HepG2 (cell line): Measurements from ENCODE around the gene CCDC201. TPM values are rescaled to one million over a fixed set of nuclear protein-coding genes. Genes with fewer than 3 reads are reported as not detected.

Experiments used
- ATAC-seq: fragments of 200-7000 bp; cut with Tn5 transposase; 3 replicates; pipeline ENCODE4 v1.9.1; 2020; ENCODE audit warnings: mild to moderate bottlenecking, moderate library complexity
- BruUV-seq: library from RNA; stranded (reverse); fragments of 400-500 nt; replicated peaks from 2 replicates; lab custom pipeline; 2021; lab: Mats Ljungman, UMichigan
- CTCF ChIA-PET: fragments of 300-600 bp; formaldehyde crosslinking; extraction: SDS; loops from one replicate; lab custom pipeline; 2021; ENCODE audit warnings: low total read pairs, inconsistent platforms, low intra/inter-chr PET ratio; lab: Yijun Ruan, JAX
- POLR2A ChIA-PET: fragments of 350-600 bp; sonication (Branson Sonifier 250); formaldehyde crosslinking; loops from one replicate; lab custom pipeline; 2020; ENCODE audit warnings: antibody characterized with exemption, inconsistent platforms; lab: Yijun Ruan, JAX
- DNase-seq: peaks from one replicate; pipeline ENCODE4 v3.0.0-alpha.2; 2015; ENCODE audit warnings: low spot score
- FAIRE-seq: peaks from 3 replicates; lab custom pipeline; 2011; peaks lifted over from hg19 to GRCh38; lab: Jason Lieb, UNC
- H2AFZ ChIP-seq: one replicate; pipeline ENCODE4 v1.6.1; 2011; ENCODE audit warnings: low read length, inconsistent platforms
- H3K27ac ChIP-seq: fragments of 300-600 bp; 3 replicates; pipeline ENCODE4 v1.8.0; 2011; ENCODE audit warnings: mixed run types, mild to moderate bottlenecking, mixed read lengths, low read length, inconsistent platforms; ENCODE audit not compliant: insufficient read depth; ENCODE audit errors: extremely low read length
- H3K27me3 ChIP-seq, 2 experiments: fragments of 200-600 bp in 1 of 2; 2 replicates in 1 of 2; 3 replicates in 1 of 2; pipeline versions ENCODE4 v1.6.0 to v1.8.0; 2011; ENCODE audit warnings: low read length in 2 of 2, mild to moderate bottlenecking in 2 of 2, moderate library complexity in 2 of 2, inconsistent platforms in 1 of 2; ENCODE audit not compliant: insufficient read depth in 2 of 2, control insufficient read depth in 1 of 2
- H3K36me3 ChIP-seq, 2 experiments: fragments of 200-600 bp in 1 of 2; replicated peaks in 1 of 2; 2 replicates in 1 of 2; 3 replicates in 1 of 2; pipeline versions ENCODE4 v1.5.1 to v1.8.0; 2011; ENCODE audit warnings: low read length in 2 of 2, inconsistent platforms in 1 of 2; ENCODE audit not compliant: insufficient read depth in 2 of 2, control insufficient read depth in 1 of 2
- H3K4me1 ChIP-seq: 2 replicates; pipeline ENCODE4 v1.5.1; 2012; ENCODE audit warnings: low read length, inconsistent platforms; ENCODE audit not compliant: insufficient read depth
- H3K4me2 ChIP-seq: 2 replicates; pipeline ENCODE4 v1.6.0; 2011; ENCODE audit warnings: low read depth, low read length, inconsistent platforms
- H3K4me3 ChIP-seq, 3 experiments: fragments of 200-600 bp in 1 of 3; sonication (generic), shearing (Covaris generic) in 1 of 3; replicated peaks in 1 of 3; 2 replicates each; pipeline ENCODE4 v1.5.1; 2011 to 2016; ENCODE audit warnings: low read length in 3 of 3, inconsistent platforms in 2 of 3, low read depth in 2 of 3, mild to moderate bottlenecking in 2 of 3, control low read depth in 1 of 3, mixed read lengths in 1 of 3; ENCODE audit not compliant: insufficient read depth in 1 of 3
- H3K79me2 ChIP-seq: one replicate; pipeline ENCODE4 v1.6.1; 2011; ENCODE audit warnings: low read length, inconsistent platforms; ENCODE audit not compliant: insufficient read depth
- H3K9ac ChIP-seq: 2 replicates; pipeline ENCODE4 v1.6.0; 2011; ENCODE audit warnings: mild to moderate bottlenecking, low read depth, low read length, inconsistent platforms; ENCODE audit not compliant: insufficient read depth
- H3K9me3 ChIP-seq: 2 replicates; pipeline ENCODE4 v1.5.1; 2012; ENCODE audit warnings: mild to moderate bottlenecking, low read length
- H4K20me1 ChIP-seq: 2 replicates; pipeline ENCODE4 v1.6.0; 2011; ENCODE audit warnings: inconsistent platforms, mild to moderate bottlenecking, low read length, moderate library complexity; ENCODE audit not compliant: insufficient read depth
- FOSL1 ChIP-seq: sonication (generic); formaldehyde crosslinking; IDR thresholded peaks from 2 replicates; pipeline ENCODE4 v1.9.0; 2021; ENCODE audit warnings: missing genetic modification reagents, borderline replicate concordance
- GATA4 ChIP-seq: sonication (generic); IDR thresholded peaks from 2 replicates; pipeline ENCODE4 v1.6.1; 2016; ENCODE audit warnings: antibody characterized with exemption, low read depth, borderline replicate concordance
- HIVEP1 ChIP-seq: sonication (generic); formaldehyde crosslinking; IDR thresholded peaks from 2 replicates; pipeline ENCODE4 v1.4.0; 2020; ENCODE audit warnings: mild to moderate bottlenecking, missing genetic modification reagents
- RFXANK ChIP-seq: IDR thresholded peaks from 2 replicates; pipeline ENCODE4 v1.6.1; 2016
- SOX6 ChIP-seq, 2 experiments: fragments of 450-650 bp in 1 of 2; sonication (generic) in 1 of 2; formaldehyde crosslinking in 1 of 2; IDR thresholded peaks; 2 replicates each; pipeline versions ENCODE4 v1.4.0 to v1.6.1; 2017 to 2020; ENCODE audit warnings: antibody characterized with exemption in 1 of 2, mild to moderate bottlenecking in 1 of 2, missing genetic modification reagents in 1 of 2
- THYN1 ChIP-seq: sonication (generic); formaldehyde crosslinking; IDR thresholded peaks from 2 replicates; pipeline ENCODE4 v1.8.1; 2023; ENCODE audit warnings: low read depth, mild to moderate bottlenecking, moderate library complexity, missing genetic modification reagents, borderline replicate concordance
- XBP1 ChIP-seq: sonication (generic); formaldehyde crosslinking; IDR thresholded peaks from 2 replicates; pipeline ENCODE4 v1.5.0; 2020; ENCODE audit warnings: missing genetic modification reagents
- ZNF296 ChIP-seq: sonication (generic); formaldehyde crosslinking; conservative IDR thresholded peaks from 2 replicates; pipeline ENCODE4 v1.5.0; 2020; ENCODE audit warnings: mild to moderate bottlenecking, missing genetic modification reagents
- ZNF337 ChIP-seq: sonication (generic); formaldehyde crosslinking; IDR thresholded peaks from 2 replicates; pipeline ENCODE4 v1.5.1; 2020; ENCODE audit warnings: missing genetic modification reagents, low read depth, mild to moderate bottlenecking, borderline replicate concordance
- ZNF546 ChIP-seq: sonication (generic); formaldehyde crosslinking; conservative IDR thresholded peaks from 2 replicates; pipeline ENCODE4 v1.8.1; 2023; ENCODE audit warnings: mild to moderate bottlenecking, missing genetic modification reagents
- ZNF550 ChIP-seq: sonication (generic); formaldehyde crosslinking; IDR thresholded peaks from 2 replicates; pipeline ENCODE4 v1.4.0; 2020; ENCODE audit warnings: mild to moderate bottlenecking, missing genetic modification reagents, borderline replicate concordance
- ZNF567 ChIP-seq: sonication (generic); formaldehyde crosslinking; IDR thresholded peaks from 2 replicates; pipeline ENCODE4 v1.8.1; 2023; ENCODE audit warnings: mild to moderate bottlenecking, missing genetic modification reagents, borderline replicate concordance
- ZNF572 ChIP-seq: sonication (generic); formaldehyde crosslinking; IDR thresholded peaks from 2 replicates; pipeline ENCODE4 v1.5.1; 2020; ENCODE audit warnings: mild to moderate bottlenecking, missing genetic modification reagents
- ZNF709 ChIP-seq: sonication (generic); formaldehyde crosslinking; IDR thresholded peaks from 2 replicates; pipeline ENCODE4 v1.5.0; 2020; ENCODE audit warnings: mild to moderate bottlenecking, missing genetic modification reagents
- WGBS: methylation state at CpG from one replicate; pipeline ENCODE4 v1.1.6; 2017; ENCODE audit warnings: low lambda C conversion rate; 5-methylcytosine and 5-hydroxymethylcytosine counted together
- in situ Hi-C: cut with HindIII; loops from 2 replicates; pipeline ENCODE4 v1.10.0; 2017; ENCODE audit warnings: low pct_unique_long_range_greater_than_20kb; ENCODE audit not compliant: extremely low pct_ligation_motif_present
- intact Hi-C: fragments of 100-400 bp; cut with micrococcal nuclease; formaldehyde crosslinking; loops from one replicate; pipeline ENCODE4 v1.10.0; 2022; ENCODE audit not compliant: unreplicated experiment
- polyA plus RNA-seq, 8 experiments: library from polyadenylated mRNA; depleted of rRNA in 3 of 8; stranded (reverse) in 7 of 8; unstranded in 1 of 8; fragments of >200 nt; fragmentation: Illumina TruSeq in 4 of 8; extraction: Trizol in 4 of 8; gene quantifications; 2 replicates each; pipeline versions ENCODE4 v1.2.1 to v1.2.3, GENCODE V29; 2011 to 2016; ENCODE audit warnings: low read depth in 4 of 8, missing spikeins in 1 of 8, mixed read lengths in 1 of 8; ENCODE audit not compliant: insufficient read depth in 1 of 8
- total RNA-seq, 5 experiments: library from RNA; depleted of rRNA; stranded (reverse); fragments of >200 nt; fragmentation: Illumina TruSeq; extraction: Trizol; gene quantifications; 2 replicates each; pipeline ENCODE4 v1.2.3, GENCODE V29; 2016; ENCODE audit warnings: low read depth in 1 of 5
- TF ChIP-seq, protein P1 (sequence below): sonication (generic); formaldehyde crosslinking; conservative IDR thresholded peaks from 2 replicates; pipeline ENCODE4 v1.4.0; 2020; ENCODE audit warnings: missing genetic modification reagents
- TF ChIP-seq, protein P2 (sequence below): sonication (generic); formaldehyde crosslinking; IDR thresholded peaks from 2 replicates; pipeline ENCODE4 v1.4.0; 2020; ENCODE audit warnings: missing genetic modification reagents
- TF ChIP-seq, protein P3 (sequence below): sonication (generic); formaldehyde crosslinking; IDR thresholded peaks from 2 replicates; pipeline ENCODE4 v1.5.0; 2020; ENCODE audit warnings: mild to moderate bottlenecking, missing genetic modification reagents

The CCDC201 gene
- total and polyA plus RNA-seq, 2 of the 13 experiments (the other 11 are each of a cell fraction or from before 2014, with no cell fraction given), result 0.92 TPM; not detected in 1

DNA sequence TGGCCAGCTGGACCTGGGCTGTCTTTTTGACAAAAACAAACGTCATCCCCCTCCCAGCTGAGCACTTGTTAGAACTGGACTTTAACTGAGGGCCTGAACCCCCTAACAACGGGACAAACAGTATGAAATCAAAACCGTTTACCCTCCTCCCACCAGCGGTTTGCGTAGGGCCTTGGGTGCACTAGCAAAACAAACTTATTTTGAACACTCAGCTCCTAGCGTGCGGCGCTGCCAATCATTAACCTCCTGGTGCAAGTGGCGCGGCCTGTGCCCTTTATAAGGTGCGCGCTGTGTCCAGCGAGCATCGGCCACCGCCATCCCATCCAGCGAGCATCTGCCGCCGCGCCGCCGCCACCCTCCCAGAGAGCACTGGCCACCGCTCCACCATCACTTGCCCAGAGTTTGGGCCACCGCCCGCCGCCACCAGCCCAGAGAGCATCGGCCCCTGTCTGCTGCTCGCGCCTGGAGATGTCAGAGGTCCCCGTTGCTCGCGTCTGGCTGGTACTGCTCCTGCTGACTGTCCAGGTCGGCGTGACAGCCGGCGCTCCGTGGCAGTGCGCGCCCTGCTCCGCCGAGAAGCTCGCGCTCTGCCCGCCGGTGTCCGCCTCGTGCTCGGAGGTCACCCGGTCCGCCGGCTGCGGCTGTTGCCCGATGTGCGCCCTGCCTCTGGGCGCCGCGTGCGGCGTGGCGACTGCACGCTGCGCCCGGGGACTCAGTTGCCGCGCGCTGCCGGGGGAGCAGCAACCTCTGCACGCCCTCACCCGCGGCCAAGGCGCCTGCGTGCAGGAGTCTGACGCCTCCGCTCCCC is 15.5 kb upstream of the CCDC201 start, which contains the start of gene IGFBP1:
TSS of gene IGFBP1 (plus strand) at position 304 of the 808 bp plus-strand sequence. CDS start at position 469, 165 bp downstream.
- peaks cover 38% of the 10 kb centered on the region for H4K20me1 ChIP-seq
- no TSS peak for BruUV-seq
- no peak within 1 kb of the TSS for H2AFZ ChIP-seq
- intact Hi-C loops, result no loop called here
- no peaks in the 10 kb centered on the region; a peak in 1 of 5 replicates for H3K27me3 ChIP-seq
- H3K9ac ChIP-seq, result peak within 1 kb of the TSS; percentile 95
- peak; percentile 71 for ATAC-seq
- DNase-seq, result peak; percentile 95
- in situ Hi-C loops, result loop anchor here (5.0 kb wide), 1 partner anchor 84 kb away; no protein-coding TSS in a partner anchor
- H3K27ac ChIP-seq, result peak within 1 kb of the TSS; percentile 99
- POLR2A ChIA-PET, result interaction anchor here (0.6 to 7.2 kb wide), 18 partner anchors 7 to 1875 kb away, joined by 3 to 118 read pairs (median 4); partner anchors contain the start of gene CCDC201
- CTCF ChIA-PET, result no interaction called here
- H3K4me2 ChIP-seq, result peak within 1 kb of the TSS; percentile 98
- H3K4me1 ChIP-seq, result peaks cover 85% of the 10 kb centered on the region
- 0% methylated on average over 14 of the region's 73 CpGs for WGBS
- H3K36me3 ChIP-seq, result peaks cover 0 to 19% of the 10 kb centered on the region in 2 experiments; a peak in 4 of 5 replicates
- FAIRE-seq, result peak; percentile 68
- no peaks in the 10 kb centered on the region for H3K9me3 ChIP-seq
- peak within 1 kb of the TSS; percentile 61 to 89 (median 84) for H3K4me3 ChIP-seq
- peaks cover 12% of the 10 kb centered on the region for H3K79me2 ChIP-seq
- TF ChIP-seq ZNF567 (CRISPR knock-in tag) (peak; percentile 92), SOX6 (IDR thresholded peaks at IDR 0.05) (no peak), SOX6 (CRISPR knock-in tag; IDR thresholded peaks at IDR 0.05) (peak; percentile 94), ZNF296 (CRISPR knock-in tag) (peak; percentile 96; the same call in 1 of the 2 replicates), ZNF709 (CRISPR knock-in tag) (peak; percentile 99), FOSL1 (no peak), GATA4 (peak; percentile 95), THYN1 (CRISPR knock-in tag) (no peak), ZNF337 (no peak), RFXANK (CRISPR knock-in tag) (0 out of 2 replicates have a peak, but pooled peaks have one; percentile 24), ZNF550 (CRISPR knock-in tag) (no peak), ZNF572 (CRISPR knock-in tag) (0 out of 2 replicates have a peak, but pooled peaks have one; percentile 28), ZNF546 (CRISPR knock-in tag) (peak; percentile 87), HIVEP1 (peak; percentile 81), XBP1 (0 out of 2 replicates have a peak, but pooled peaks have one; percentile 70)
- TF ChIP-seq, protein P1, sequence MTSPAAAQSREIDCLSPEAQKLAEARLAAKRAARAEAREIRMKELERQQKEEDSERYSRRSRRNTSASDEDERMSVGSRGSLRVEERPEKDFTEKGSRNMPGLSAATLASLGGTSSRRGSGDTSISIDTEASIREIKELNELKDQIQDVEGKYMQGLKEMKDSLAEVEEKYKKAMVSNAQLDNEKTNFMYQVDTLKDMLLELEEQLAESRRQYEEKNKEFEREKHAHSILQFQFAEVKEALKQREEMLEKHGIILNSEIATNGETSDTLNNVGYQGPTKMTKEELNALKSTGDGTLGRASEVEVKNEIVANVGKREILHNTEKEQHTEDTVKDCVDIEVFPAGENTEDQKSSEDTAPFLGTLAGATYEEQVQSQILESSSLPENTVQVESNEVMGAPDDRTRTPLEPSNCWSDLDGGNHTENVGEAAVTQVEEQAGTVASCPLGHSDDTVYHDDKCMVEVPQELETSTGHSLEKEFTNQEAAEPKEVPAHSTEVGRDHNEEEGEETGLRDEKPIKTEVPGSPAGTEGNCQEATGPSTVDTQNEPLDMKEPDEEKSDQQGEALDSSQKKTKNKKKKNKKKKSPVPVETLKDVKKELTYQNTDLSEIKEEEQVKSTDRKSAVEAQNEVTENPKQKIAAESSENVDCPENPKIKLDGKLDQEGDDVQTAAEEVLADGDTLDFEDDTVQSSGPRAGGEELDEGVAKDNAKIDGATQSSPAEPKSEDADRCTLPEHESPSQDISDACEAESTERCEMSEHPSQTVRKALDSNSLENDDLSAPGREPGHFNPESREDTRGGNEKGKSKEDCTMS (CRISPR knock-in tag), result 0 out of 2 replicates have a peak, but pooled peaks have one; percentile 49
- TF ChIP-seq, protein P2, sequence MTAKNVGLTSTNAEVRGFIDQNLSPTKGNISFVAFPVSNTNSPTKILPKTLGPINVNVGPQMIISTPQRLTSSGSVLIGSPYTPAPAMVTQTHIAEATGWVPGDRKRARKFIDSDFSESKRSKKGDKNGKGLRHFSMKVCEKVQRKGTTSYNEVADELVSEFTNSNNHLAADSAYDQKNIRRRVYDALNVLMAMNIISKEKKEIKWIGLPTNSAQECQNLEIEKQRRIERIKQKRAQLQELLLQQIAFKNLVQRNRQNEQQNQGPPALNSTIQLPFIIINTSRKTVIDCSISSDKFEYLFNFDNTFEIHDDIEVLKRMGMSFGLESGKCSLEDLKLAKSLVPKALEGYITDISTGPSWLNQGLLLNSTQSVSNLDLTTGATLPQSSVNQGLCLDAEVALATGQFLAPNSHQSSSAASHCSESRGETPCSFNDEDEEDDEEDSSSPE (CRISPR knock-in tag), result peak; percentile 52; the same call in 1 of the 2 replicates
- TF ChIP-seq, protein P3, sequence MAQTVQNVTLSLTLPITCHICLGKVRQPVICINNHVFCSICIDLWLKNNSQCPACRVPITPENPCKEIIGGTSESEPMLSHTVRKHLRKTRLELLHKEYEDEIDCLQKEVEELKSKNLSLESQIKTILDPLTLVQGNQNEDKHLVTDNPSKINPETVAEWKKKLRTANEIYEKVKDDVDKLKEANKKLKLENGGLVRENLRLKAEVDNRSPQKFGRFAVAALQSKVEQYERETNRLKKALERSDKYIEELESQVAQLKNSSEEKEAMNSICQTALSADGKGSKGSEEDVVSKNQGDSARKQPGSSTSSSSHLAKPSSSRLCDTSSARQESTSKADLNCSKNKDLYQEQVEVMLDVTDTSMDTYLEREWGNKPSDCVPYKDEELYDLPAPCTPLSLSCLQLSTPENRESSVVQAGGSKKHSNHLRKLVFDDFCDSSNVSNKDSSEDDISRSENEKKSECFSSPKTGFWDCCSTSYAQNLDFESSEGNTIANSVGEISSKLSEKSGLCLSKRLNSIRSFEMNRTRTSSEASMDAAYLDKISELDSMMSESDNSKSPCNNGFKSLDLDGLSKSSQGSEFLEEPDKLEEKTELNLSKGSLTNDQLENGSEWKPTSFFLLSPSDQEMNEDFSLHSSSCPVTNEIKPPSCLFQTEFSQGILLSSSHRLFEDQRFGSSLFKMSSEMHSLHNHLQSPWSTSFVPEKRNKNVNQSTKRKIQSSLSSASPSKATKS, result peak; percentile 97
